Endothelial cell of umbilical vein (primary cell): ENCODE data around the gene LAMTOR4. TPM values are rescaled to one million over a fixed set of nuclear protein-coding genes. Genes with fewer than 3 reads are reported as not detected.

Experiments
- BruUV-seq: library from RNA; stranded (reverse); fragments of 400-500 nt; replicated peaks from 2 replicates; lab custom pipeline; 2021; lab: Mats Ljungman, UMichigan
- CTCF ChIA-PET: fragments of 300-600, 350-600 bp; sonication (Branson Sonifier 250); formaldehyde crosslinking; loops from one replicate; lab custom pipeline; 2021; ENCODE audit warnings: antibody characterized with exemption, inconsistent platforms; lab: Charles Lee
- POLR2A ChIA-PET: fragments of 300-600, 350-600 bp; sonication (Branson Sonifier 250); formaldehyde crosslinking; loops from one replicate; lab custom pipeline; 2021; ENCODE audit warnings: antibody characterized with exemption, inconsistent platforms; lab: Charles Lee
- DNase-seq: peaks from one replicate; pipeline ENCODE4 v3.0.0-alpha.2; 2011; ENCODE audit warnings: low read depth, low spot score
- FAIRE-seq: peaks from 2 replicates; lab custom pipeline; 2011; peaks lifted over from hg19 to GRCh38; lab: Jason Lieb, UNC
- H2AFZ ChIP-seq: 2 replicates; pipeline ENCODE4 v1.6.0; 2012; ENCODE audit warnings: low read depth, low read length, control low read depth, inconsistent platforms
- H3K27ac ChIP-seq: 2 replicates; pipeline ENCODE4 v1.5.1; 2011; ENCODE audit warnings: low read depth, mild to moderate bottlenecking, control low read depth, low read length, moderate library complexity; ENCODE audit not compliant: insufficient read depth
- H3K27me3 ChIP-seq, 2 experiments: 2 replicates each; pipeline versions ENCODE4 v1.6.0 to v1.6.1; 2011; ENCODE audit warnings: low read length in 2 of 2, mixed read lengths in 1 of 2; ENCODE audit not compliant: control insufficient read depth in 2 of 2, insufficient read depth in 2 of 2
- H3K36me3 ChIP-seq, 2 experiments: 2 replicates in 1 of 2; 3 replicates in 1 of 2; pipeline ENCODE4 v1.5.1; 2011; ENCODE audit warnings: low read length in 2 of 2, mild to moderate bottlenecking in 1 of 2, moderate library complexity in 1 of 2; ENCODE audit not compliant: control insufficient read depth in 2 of 2, insufficient read depth in 2 of 2; ENCODE audit errors: extremely low read depth in 1 of 2
- H3K4me1 ChIP-seq: 3 replicates; pipeline ENCODE4 v1.5.1; 2011; ENCODE audit warnings: mild to moderate bottlenecking, low read length; ENCODE audit not compliant: control insufficient read depth, insufficient read depth; ENCODE audit errors: extremely low read depth
- H3K4me2 ChIP-seq: 2 replicates; pipeline ENCODE4 v1.6.1; 2011; ENCODE audit warnings: low read length, control low read depth, mixed read lengths; ENCODE audit not compliant: insufficient read depth
- H3K4me3 ChIP-seq, 3 experiments: fragments of 200-600 bp in 1 of 3; sonication (generic), shearing (Covaris generic) in 1 of 3; replicated peaks in 1 of 3; 2 replicates each; pipeline ENCODE4 v1.5.1; 2011 to 2016; ENCODE audit warnings: control low read depth in 3 of 3, low read length in 3 of 3, mild to moderate bottlenecking in 2 of 3, inconsistent platforms in 1 of 3, low read depth in 1 of 3, moderate library complexity in 1 of 3; ENCODE audit not compliant: insufficient read depth in 1 of 3
- H3K79me2 ChIP-seq: 2 replicates; pipeline ENCODE4 v1.6.0; 2012; ENCODE audit warnings: low read length, inconsistent platforms; ENCODE audit not compliant: control insufficient read depth, insufficient read depth
- H3K9ac ChIP-seq: replicated peaks from 2 replicates; pipeline ENCODE3; 2011; ENCODE audit warnings: low read length, control low read depth; ENCODE audit not compliant: insufficient read depth; ENCODE audit errors: extremely low read depth
- H3K9me1 ChIP-seq: replicated peaks from 3 replicates; pipeline ENCODE4 v1.6.0; 2011; ENCODE audit warnings: mild to moderate bottlenecking, low read length; ENCODE audit not compliant: control insufficient read depth, insufficient read depth; ENCODE audit errors: extremely low read depth
- H3K9me3 ChIP-seq: replicated peaks from 2 replicates; pipeline ENCODE4 v1.5.1; 2012; ENCODE audit warnings: low read length, inconsistent platforms; ENCODE audit not compliant: control insufficient read depth, insufficient read depth
- H4K20me1 ChIP-seq: replicated peaks from 2 replicates; pipeline ENCODE3; 2011; ENCODE audit warnings: mild to moderate bottlenecking, low read length; ENCODE audit not compliant: control insufficient read depth, insufficient read depth; ENCODE audit errors: extremely low read depth
- EZH2 ChIP-seq: IDR thresholded peaks from 2 replicates; pipeline ENCODE4 v1.6.1; 2012; ENCODE audit warnings: borderline replicate concordance, low read depth, mild to moderate bottlenecking, moderate library complexity, low read length, inconsistent platforms; ENCODE audit not compliant: severe bottlenecking
- FOS ChIP-seq: IDR thresholded peaks from 2 replicates; pipeline ENCODE4 v1.6.1; 2011; ENCODE audit warnings: mild to moderate bottlenecking, low read length, moderate library complexity, borderline replicate concordance; ENCODE audit not compliant: insufficient read depth
- GATA2 ChIP-seq: IDR thresholded peaks from 2 replicates; pipeline ENCODE4 v1.7.0; 2011; ENCODE audit warnings: low read depth, mild to moderate bottlenecking, moderate library complexity, mixed read lengths, low read length; ENCODE audit not compliant: insufficient read length, insufficient read depth
- JUN ChIP-seq: IDR thresholded peaks from 2 replicates; pipeline ENCODE4 v1.6.1; 2011; ENCODE audit warnings: borderline replicate concordance, low read depth; ENCODE audit not compliant: insufficient read length, insufficient read depth
- MYC ChIP-seq: IDR thresholded peaks from one replicate; pipeline ENCODE4 v1.6.1; 2011; ENCODE audit warnings: mild to moderate bottlenecking, low read depth, low read length
- POLR2A ChIP-seq: IDR thresholded peaks from 2 replicates; pipeline ENCODE4 v1.6.1; 2012; ENCODE audit warnings: low read depth, mild to moderate bottlenecking, control low read depth, low read length
- POLR2AphosphoS5 ChIP-seq: IDR thresholded peaks from 2 replicates; pipeline ENCODE4 v1.6.1; 2012; ENCODE audit warnings: low read depth, mild to moderate bottlenecking, control low read depth, low read length, moderate library complexity; ENCODE audit not compliant: insufficient read depth
- dilution Hi-C: fragments of 300-500 bp; cut with MboI; formaldehyde crosslinking; loops from one replicate; pipeline ENCODE4 v1.15.0; 2019; ENCODE audit warnings: low sequenced_read_pairs; ENCODE audit not compliant: extremely low pct_ligation_motif_present
- intact Hi-C: fragments of 100-400 bp; cut with micrococcal nuclease; formaldehyde crosslinking; loops from one replicate; pipeline ENCODE4 v1.10.0; 2022
- polyA plus RNA-seq, 4 experiments: library from polyadenylated mRNA; depleted of rRNA in 3 of 4; stranded (reverse) in 3 of 4; unstranded in 1 of 4; fragments of >200 nt; gene quantifications; 2 replicates each; pipeline versions ENCODE4 v1.2.1 to v1.2.3, GENCODE V29; 2011 to 2012; ENCODE audit warnings: missing spikeins in 1 of 4
- total RNA-seq: library from RNA; stranded (reverse); gene quantifications from 2 replicates; pipeline ENCODE4 v1.2.3, GENCODE V29; 2021
- TF ChIP-seq, protein P1 (sequence below), 2 donors: IDR thresholded peaks; 1 replicate in 1 of 2; 2 replicates in 1 of 2; pipeline ENCODE4 v1.5.1; 2011; ENCODE audit warnings: low read length in 2 of 2, mild to moderate bottlenecking in 2 of 2, moderate library complexity in 2 of 2, control low read depth in 1 of 2, inconsistent platforms in 1 of 2, low read depth in 1 of 2; ENCODE audit not compliant: insufficient read depth in 1 of 2; ENCODE audit errors: extremely low read depth in 1 of 2
- TF ChIP-seq, protein P2 (sequence below): IDR thresholded peaks from 2 replicates; pipeline ENCODE4 v1.6.1; 2011; ENCODE audit not compliant: insufficient read depth, insufficient read length

The LAMTOR4 gene
- total and polyA plus RNA-seq, 2 donors (not counting 3 experiments of a cell fraction or from before 2014, with no cell fraction given), result 139 to 520 TPM

DNA sequence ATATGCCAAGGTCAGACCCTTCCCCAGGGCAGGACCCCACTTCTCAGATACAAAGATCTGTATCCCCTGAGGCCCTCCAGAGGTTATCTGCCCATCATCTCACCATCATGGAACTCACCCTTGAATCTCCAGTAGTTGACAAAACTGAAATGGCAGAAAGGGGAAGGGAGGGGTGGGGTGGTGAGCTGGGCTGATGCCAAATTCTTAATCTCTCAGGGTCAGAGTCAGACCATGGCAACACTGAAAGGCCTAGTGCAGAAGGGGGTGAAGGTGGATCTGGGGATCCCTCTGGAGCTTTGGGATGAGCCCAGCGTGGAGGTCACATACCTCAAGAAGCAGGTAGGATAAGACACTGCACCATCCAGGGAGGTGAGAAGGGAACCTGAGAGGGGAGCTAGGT is 26.1 kb upstream of the LAMTOR4 start:
- Histone ChIP-seq H3K9me3 (no peaks in the 10 kb centered on the region), H3K4me3 (no peak overlapping the region), H3K4me1 (peaks cover 16% of the 10 kb centered on the region), H3K79me2 (peaks cover 10% of the 10 kb centered on the region), H3K9me1 (no peaks in the 10 kb centered on the region), H3K4me2 (no peak overlapping the region), H3K9ac (no peak overlapping the region), H4K20me1 (no peaks in the 10 kb centered on the region), H3K27ac (no peak overlapping the region), H3K36me3 (peaks cover 0 to 2% of the 10 kb centered on the region in 2 experiments), H3K27me3 (no peaks in the 10 kb centered on the region), H2AFZ (no peak overlapping the region)
- BruUV-seq, result no TSS peak
- POLR2A ChIA-PET, result no interaction called here
- intact Hi-C loops, result no loop called here
- CTCF ChIA-PET, result interaction anchor here (1.0 kb wide), 1 partner anchor 8 kb away, joined by 3 read pairs; no protein-coding TSS in a partner anchor
- DNase-seq (no peak), FAIRE-seq (no peak)
- no peak for TF ChIP-seq FOS
- TF ChIP-seq, protein P1, sequence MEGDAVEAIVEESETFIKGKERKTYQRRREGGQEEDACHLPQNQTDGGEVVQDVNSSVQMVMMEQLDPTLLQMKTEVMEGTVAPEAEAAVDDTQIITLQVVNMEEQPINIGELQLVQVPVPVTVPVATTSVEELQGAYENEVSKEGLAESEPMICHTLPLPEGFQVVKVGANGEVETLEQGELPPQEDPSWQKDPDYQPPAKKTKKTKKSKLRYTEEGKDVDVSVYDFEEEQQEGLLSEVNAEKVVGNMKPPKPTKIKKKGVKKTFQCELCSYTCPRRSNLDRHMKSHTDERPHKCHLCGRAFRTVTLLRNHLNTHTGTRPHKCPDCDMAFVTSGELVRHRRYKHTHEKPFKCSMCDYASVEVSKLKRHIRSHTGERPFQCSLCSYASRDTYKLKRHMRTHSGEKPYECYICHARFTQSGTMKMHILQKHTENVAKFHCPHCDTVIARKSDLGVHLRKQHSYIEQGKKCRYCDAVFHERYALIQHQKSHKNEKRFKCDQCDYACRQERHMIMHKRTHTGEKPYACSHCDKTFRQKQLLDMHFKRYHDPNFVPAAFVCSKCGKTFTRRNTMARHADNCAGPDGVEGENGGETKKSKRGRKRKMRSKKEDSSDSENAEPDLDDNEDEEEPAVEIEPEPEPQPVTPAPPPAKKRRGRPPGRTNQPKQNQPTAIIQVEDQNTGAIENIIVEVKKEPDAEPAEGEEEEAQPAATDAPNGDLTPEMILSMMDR (IDR thresholded peaks at IDR 0.05; ENCODE audit: extremely low read depth in 1 of 2, insufficient read depth in 1 of 2, low read depth in 1 of 2, low read length in 2 of 2), result no peak
- TF ChIP-seq JUN, result no peak
- no peak for TF ChIP-seq POLR2A
- TF ChIP-seq, protein P2, sequence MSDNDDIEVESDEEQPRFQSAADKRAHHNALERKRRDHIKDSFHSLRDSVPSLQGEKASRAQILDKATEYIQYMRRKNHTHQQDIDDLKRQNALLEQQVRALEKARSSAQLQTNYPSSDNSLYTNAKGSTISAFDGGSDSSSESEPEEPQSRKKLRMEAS, result no peak
- no peak for TF ChIP-seq MYC
- TF ChIP-seq EZH2, result no peak
- no peak for TF ChIP-seq POLR2AphosphoS5
- TF ChIP-seq GATA2, result no peak
- dilution Hi-C loops, result no loop called here
